SIG-M5 treated with dmso at 0.1 percent for 504 hours (cell line): ENCODE data around the gene OLFML1.

Experiments used
- DNase-seq: peaks from one replicate; lab custom pipeline; 2025; ENCODE audit not compliant: unreplicated experiment; lab: John Stamatoyannopoulos, UW

OLFML1 gene

DNA sequence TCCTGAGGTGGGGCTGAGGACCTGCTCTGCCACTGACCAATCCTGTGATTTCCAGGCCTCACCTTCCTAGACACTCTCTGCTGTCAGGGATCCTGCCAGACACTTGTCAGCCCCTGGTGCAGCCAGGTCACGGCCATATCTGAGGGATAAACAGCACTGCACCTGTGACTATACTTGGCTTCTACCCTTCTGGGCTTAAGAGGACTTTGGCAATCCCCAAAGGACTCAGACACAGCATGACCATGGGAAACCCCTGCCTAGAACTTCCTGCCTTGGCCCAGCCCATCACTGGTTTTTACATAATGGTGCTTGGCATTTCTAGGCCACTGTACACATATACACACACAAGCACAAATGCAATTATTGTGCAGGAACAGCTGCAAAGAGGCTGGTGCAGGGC, 11.6 kb upstream of the OLFML1 start:
- DNase-seq = no peak

GRCh38 chr11:7480113-7480512, 5.2 kb upstream of the OLFML1 start:
- DNase-seq = no peak

DNA sequence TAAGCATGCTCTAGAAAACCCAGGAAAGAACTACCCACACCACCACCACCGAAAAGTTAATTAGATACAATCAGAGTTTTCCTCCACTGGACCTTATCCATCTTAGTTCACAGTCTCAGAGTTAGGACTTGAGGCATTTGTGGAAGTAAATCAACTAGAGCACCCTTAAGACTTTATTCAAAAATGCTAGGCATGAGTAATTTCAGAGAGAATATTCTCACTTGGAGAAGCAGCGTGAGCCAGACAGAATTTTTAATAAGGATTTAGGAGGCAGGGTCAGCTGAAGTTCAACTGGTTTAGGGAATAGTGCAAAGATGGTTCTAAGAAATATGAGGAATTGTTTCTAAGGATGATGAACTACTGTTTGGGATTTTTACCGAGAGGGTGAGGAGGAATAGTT, 1.2 kb upstream of the OLFML1 start:
- no peak for DNase-seq

DNA sequence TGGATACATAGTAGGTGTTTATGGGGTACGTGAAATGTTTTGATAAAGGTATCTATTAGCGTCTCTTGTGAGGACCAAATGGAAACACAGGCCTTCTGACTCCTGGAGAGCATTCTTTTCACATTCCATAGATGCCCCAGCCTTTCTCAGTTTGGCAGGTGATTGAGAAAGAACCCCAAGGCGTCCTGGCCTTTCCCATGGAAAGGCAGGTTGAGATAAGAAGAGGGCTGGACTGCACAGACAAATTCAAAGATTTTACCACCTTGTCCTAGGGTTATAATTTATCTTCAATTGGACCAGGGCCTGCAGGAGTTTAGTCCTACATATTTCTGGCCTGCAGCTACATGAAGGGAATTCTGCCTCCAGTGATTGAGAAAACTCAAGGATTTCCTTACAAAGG, 661 bp upstream of the OLFML1 start:
- DNase-seq = no peak

DNA sequence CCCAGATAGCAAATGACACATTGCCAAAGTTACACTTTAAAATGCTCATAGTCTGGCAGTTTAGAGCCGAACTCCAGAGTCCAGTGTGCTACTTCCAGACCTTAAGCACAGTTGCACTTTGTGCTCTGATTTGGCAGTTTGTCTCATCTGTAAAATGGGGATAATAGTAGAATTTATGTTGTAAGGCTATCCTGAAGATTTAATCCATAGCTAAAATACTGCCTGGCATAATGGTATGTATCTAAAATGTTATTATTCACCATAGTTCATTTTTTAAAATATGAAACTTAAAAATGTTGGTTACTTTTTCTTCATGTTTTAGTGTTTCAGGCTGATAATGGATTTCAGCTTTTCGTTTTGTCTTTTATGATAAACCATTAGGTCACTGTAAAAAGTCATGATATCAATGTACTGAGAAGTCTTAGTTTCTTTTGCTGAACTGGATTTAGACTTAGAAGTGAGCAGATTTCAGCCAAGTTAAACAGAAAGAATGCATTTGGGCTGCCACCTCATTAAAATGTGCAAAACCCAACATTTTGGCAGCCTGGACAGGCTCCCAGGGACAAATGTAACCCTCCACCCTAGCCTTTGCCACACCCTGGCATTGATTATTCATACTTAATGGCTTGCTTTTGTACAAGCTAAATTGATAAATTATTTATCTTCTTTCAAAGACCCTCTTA, 933 bp downstream of the OLFML1 start:
- DNase-seq = no peak

- no peak for DNase-seq
Observed at GRCh38 chr11:7486781-7487140, 1.5 kb downstream of the OLFML1 start.

DNA sequence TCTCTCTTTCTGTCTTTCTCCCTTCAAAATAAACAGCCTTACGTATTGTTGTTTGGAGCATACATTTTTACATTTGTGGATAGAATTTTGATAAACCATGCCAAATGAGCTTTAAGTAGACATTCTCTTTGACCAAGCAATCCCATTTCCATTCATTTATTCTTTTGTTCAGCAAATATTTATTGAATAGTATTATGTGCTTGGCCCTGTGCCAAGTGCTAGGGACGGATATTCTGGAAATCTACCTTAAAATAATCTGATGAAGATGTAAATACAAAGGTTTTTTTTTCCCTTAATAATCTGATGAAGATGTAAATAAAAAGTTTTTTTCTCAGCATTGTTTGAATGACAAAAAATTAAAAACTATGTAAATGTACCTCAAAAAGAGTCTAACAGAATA, 2.1 kb downstream of the OLFML1 start:
- DNase-seq = no peak

- no peak for DNase-seq
Observed at GRCh38 chr11:7488681-7489080, 3.4 kb downstream of the OLFML1 start.

DNA sequence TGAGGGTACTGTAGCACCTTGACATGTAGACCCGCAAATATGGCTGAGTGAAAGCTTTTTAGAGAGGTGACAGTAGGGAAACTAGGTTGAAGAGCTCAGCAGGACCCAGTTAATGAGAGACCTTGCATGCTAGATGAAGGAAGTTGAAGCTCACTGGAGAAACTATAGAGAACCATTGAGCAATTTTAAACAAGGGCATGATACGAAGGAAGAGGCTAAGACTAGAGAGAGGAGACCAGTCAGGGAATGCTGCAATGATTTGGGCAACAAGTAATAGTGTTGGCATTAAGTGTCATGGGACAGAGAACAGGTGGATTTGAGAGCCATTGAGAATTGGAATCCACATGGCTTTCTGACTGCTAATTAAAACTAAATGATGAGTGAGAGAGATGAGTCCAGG, 4.1 kb downstream of the OLFML1 start:
- DNase-seq = peak; percentile 11

DNA sequence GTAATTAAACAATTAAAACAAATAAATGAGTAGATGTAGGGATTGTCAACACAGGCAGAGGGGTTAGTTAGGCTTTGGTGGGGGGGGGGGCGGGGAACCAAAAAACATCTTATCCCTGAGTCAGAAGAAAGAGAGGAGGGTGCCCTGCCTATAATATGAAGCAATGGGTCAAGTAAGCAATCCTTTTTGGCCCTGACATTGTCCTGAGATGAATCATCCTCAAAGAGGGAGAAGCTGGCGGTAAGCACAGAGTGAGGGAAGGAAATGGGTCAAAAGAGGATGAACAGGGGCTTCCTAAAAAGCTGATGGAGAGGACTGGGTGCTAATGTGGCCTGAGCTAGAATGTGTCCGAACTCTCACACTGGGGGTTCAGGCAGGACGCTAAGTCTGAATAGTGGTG, 4.7 kb downstream of the OLFML1 start:
- DNase-seq = no peak

GRCh38 chr11:7490535-7490934, 5.2 kb downstream of the OLFML1 start:
- no peak for DNase-seq

DNA sequence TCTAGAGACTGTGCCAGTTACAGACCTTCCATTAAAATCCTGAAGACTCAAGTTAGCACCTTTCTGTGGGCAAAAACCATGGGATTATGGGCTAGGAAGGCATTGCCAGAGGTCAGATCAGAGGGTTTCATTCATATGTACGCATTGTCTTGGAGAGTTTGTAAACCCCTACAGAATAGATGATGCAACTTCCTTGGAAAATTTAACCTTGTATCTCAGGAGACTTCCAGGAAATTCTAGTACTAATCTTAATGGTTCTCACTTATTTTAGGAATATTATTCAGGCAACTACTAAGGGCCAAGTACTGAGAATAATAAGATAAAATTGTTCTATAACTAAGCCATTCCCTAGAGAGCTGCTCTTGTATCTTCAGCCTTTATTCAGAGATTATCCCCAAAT, 6.9 kb downstream of the OLFML1 start:
- no peak for DNase-seq

DNA sequence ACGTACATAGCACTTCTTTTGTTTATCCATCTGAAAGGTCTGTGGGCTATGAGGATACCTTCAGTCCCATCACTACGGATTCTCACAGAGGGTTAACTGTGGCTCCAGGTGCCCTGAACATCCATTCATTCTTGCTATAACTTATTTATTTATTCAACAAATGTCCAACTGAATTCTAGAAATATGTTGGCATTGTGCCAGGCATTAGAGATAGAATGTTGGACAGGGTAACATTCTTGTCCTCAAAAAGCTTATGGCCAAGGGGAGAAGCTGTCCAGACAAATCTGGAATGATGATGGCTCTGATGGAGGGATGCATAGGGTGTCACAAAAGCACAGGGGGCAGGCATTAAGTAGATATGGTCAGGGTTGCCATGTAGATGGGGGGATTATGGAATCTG, 8.4 kb downstream of the OLFML1 start:
- DNase-seq = no peak

DNA sequence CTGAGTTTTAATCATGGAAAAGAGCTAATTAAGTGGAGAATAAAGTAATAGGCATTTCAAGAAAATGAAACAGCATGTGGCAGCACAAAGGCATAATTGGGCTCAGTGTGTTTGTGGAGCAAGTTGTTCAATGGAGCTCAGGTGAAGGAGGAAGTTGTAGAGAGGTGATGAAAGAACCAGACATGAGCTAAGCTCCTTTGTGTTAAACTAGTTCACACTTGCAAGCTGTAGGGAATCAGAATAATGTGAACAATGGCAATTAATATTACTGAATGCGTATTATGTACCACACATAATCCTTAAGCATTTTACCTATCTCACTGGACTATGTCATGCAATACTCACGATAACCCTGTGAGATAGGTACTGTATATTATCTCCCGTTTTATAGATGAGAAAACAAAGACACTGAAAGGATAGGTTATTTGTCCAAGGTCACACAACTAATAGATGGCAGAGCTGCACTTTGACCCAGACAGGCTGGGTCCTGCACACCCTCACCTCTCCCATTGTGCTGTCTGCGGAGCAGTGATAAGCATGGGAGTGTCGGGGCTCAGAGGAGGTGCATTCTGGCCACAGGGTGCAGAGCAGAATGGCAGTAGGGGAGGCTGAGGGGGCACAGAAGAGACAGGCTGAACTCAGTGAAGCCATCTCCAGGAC, 8.9 kb downstream of the OLFML1 start:
- no peak for DNase-seq

DNA sequence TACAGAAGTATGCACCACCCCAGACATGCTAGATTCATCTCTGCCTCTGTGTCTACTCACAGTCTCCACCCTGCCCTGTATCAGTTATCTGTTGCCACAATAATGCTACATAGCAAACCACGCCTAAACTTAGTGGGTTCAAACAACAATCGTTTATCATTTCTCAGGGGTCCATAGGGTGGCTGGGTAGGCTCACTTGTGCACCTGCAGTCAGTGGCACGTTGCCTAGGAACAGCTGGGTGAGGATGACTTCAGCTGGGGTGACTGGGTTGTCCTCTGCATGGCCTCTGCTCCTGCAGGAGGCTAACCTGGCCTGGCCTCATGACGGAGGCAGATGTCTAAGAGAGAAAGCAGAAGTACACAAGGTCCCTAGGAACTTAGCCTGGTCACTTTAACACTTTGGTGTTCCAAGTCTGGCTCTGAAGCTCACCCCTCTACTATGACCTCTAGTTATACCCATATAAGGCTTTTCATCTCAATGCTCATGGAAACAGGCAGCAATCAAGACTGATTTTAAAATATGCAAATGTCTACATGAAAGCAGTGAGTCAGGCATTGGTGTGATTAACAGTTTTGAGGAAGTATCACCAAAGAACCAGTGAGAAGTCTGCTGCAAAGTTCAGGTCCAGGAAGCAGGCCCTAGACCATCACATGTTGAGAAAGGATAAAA, 10.7 kb downstream of the OLFML1 start:
- peak; percentile 80 for DNase-seq

DNA sequence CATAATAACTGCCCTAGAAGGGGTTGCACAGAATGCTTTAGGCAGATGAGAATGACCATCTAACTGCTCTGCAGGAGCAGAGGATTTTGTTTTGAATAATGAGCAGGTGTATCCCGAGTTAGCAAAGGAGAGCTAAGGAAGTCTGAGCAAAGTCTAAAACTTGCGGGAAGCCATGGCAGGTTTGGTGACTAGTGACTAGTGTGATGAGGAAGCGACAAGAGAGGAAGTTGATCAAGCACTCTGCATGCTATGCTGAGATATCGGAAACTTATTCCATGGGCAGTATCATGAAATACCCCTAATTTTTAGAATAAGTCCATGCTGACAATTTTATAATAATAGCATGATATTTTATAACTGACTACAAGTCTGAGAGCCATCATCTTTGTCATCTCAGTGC, 12.9 kb downstream of the OLFML1 start:
- DNase-seq = no peak

- DNase-seq = no peak
Observed at GRCh38 chr11:7499081-7499480, 13.8 kb downstream of the OLFML1 start.

DNA sequence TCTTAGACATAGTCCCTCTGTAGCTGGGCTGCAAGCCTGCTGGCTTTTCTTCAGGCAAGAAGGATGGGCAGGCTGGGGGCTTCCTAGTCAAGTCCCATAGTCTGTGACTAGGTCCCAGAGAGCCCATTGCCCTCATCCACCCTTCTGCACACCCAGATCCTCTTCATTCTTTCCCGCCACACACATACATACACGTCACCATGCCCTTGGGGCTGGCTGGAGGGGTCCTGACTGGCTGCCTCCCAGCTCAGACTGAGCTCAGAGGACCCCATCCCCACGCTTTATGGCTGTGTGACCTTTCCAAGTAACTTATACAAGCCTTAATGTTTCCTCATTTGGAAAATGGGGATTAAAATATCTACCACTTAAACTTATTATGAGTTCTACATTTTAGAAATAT, 14.9 kb downstream of the OLFML1 start:
- DNase-seq = no peak

DNA sequence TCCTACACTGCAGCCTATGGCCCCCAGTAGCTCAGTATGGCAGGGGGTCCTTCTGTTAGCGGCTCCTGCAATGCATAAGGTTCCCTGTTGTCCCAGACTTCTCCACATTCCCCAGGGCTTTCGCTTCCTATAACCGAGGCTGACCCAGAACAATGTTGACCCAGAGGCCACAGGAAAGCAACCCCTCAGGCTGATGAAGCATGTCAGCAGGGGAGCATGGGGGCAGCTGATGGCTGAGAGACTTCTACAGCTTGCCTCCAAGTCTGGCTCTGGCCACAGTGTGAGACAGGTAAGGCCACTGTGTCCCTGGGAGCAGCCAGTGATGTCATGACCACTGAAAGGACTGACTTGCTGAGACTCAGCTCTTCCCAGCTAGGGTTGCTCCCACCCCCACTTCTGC, 15.9 kb downstream of the OLFML1 start:
- DNase-seq = no peak

GRCh38 chr11:7501894-7502293, 16.6 kb downstream of the OLFML1 start:
- no peak for DNase-seq

DNA sequence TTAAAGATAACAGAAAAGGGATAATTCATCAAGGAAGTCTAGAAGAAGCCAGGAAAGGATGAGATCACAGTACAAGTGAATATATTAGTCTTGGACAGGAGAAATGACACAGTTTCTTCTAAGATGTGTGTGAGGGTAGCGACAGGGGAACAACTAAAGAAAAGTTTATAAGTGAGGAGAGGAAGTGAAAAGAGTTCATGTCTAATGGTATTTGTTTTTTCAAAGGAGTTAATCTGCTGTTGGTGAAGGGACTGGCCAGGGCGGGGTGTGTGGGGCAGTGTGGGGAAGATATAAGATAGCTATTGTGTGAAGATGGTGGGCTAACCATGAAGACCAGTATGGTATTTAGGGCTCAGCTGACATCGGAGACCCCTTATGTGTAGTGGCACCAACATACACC, 20.9 kb downstream of the OLFML1 start:
- DNase-seq = no peak

DNA sequence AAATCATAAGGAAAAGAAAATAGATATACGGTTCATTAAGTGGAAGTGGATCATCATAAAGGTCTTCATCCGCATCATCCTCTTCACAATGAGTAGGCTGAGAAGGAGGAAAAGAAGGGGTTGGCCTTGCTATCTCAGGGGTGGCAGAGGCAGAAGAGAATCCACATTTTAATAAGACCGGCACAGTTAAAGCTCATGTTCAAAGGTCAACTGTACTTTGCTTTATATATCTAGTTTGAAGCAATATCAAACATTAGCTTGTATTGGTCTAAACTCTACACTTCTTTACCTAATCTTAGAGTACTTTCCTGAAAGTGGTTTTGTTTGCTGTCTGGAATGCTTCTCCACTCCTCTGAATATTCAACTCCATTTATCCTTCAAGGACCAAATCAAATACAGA, 22.8 kb downstream of the OLFML1 start:
- DNase-seq = no peak

DNA sequence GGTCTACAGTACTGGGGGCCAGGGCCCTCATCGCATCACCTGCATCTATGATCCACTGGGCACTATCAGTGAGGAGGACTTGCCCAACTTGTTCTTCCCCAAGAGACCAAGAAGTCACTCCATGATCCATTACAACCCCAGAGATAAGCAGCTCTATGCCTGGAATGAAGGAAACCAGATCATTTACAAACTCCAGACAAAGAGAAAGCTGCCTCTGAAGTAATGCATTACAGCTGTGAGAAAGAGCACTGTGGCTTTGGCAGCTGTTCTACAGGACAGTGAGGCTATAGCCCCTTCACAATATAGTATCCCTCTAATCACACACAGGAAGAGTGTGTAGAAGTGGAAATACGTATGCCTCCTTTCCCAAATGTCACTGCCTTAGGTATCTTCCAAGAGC, 24.7 kb downstream of the OLFML1 start:
- DNase-seq = no peak
